HEK293 (cell line): ENCODE results near the gene TRABD.
A peak's percentile ranks its signal among the peaks of the same experiment; 100 is the strongest.
"Not testable (repeated sequence)": the region's sequence is repeated elsewhere in the genome, so short reads cannot be mapped to it uniquely, and the experiment has no call there.

Experiments used
- CTCF ChIA-PET: fragments of 350-600 bp; formaldehyde crosslinking; extraction: SDS; loops from one replicate; lab custom pipeline; 2021; ENCODE audit warnings: antibody characterized with exemption; lab: Yijun Ruan, JAX
- POLR2A ChIA-PET: fragments of 300-600 bp; formaldehyde crosslinking; extraction: SDS; loops from one replicate; lab custom pipeline; 2020; ENCODE audit warnings: antibody characterized with exemption, inconsistent platforms; lab: Yijun Ruan, JAX
- H3K27ac ChIP-seq: fragments of 200-500 bp; sonication (Bioruptor generic); 2 replicates; pipeline ENCODE4 v1.5.1; 2014; ENCODE audit warnings: low read depth, low read length, control low read depth, inconsistent platforms; ENCODE audit errors: extremely low read depth
- H3K36me3 ChIP-seq, 2 experiments: fragments of 200-500 bp in 1 of 2; sonication (Bioruptor generic) in 1 of 2; 1 replicate in 1 of 2; 2 replicates in 1 of 2; pipeline ENCODE4 v1.5.1; 2014 to 2017; ENCODE audit warnings: inconsistent platforms in 2 of 2, low read length in 2 of 2; ENCODE audit not compliant: control insufficient read depth in 2 of 2, insufficient read depth in 1 of 2
- H3K4me1 ChIP-seq: fragments of 200-500 bp; sonication (Bioruptor generic); 2 replicates; pipeline ENCODE4 v1.5.1; 2014; ENCODE audit warnings: mild to moderate bottlenecking, low read length, inconsistent platforms; ENCODE audit not compliant: control insufficient read depth, insufficient read depth
- H3K4me3 ChIP-seq: 2 replicates; pipeline ENCODE4 v1.5.1; 2011; ENCODE audit warnings: low read depth, mild to moderate bottlenecking, control low read depth, low read length, moderate library complexity
- H3K9me3 ChIP-seq: fragments of 200-500 bp; sonication (Bioruptor generic); 2 replicates; pipeline ENCODE4 v1.5.1; 2014; ENCODE audit warnings: low read depth, low read length, inconsistent platforms; ENCODE audit not compliant: control insufficient read depth, insufficient read depth
- BCL11A ChIP-seq: fragments of 450-650 bp; formaldehyde crosslinking; IDR thresholded peaks from 2 replicates; pipeline ENCODE4 v1.5.1; 2016; ENCODE audit warnings: low read depth, missing biosample characterization, missing genetic modification characterization
- KLF7 ChIP-seq: fragments of 450-650 bp; formaldehyde crosslinking; IDR thresholded peaks from 2 replicates; pipeline ENCODE4 v1.5.1; 2016; ENCODE audit warnings: missing biosample characterization, missing genetic modification characterization, borderline replicate concordance
- SETDB1 ChIP-seq: IDR thresholded peaks from one replicate; pipeline ENCODE4 v1.6.1; 2017; ENCODE audit warnings: mild to moderate bottlenecking, low read length, moderate library complexity, mixed read lengths; ENCODE audit not compliant: insufficient read length
- TCF7L2 ChIP-seq: IDR thresholded peaks from 2 replicates; pipeline ENCODE4 v1.6.1; 2011; ENCODE audit warnings: low read depth, mild to moderate bottlenecking, inconsistent platforms, low read length, moderate library complexity, borderline replicate concordance
- WT1 ChIP-seq: fragments of 450-650 bp; formaldehyde crosslinking; IDR thresholded peaks from 2 replicates; pipeline ENCODE4 v1.5.1; 2016; ENCODE audit warnings: missing biosample characterization, missing genetic modification characterization
- ZBTB48 ChIP-seq: fragments of 450-650 bp; formaldehyde crosslinking; IDR thresholded peaks from 2 replicates; pipeline ENCODE4 v1.5.1; 2016; ENCODE audit warnings: missing biosample characterization, missing genetic modification characterization
- ZBTB8A ChIP-seq: fragments of 450-650 bp; formaldehyde crosslinking; IDR thresholded peaks from 2 replicates; pipeline ENCODE4 v1.5.1; 2016; ENCODE audit warnings: missing biosample characterization, missing genetic modification characterization
- ZEB2 ChIP-seq: fragments of 450-650 bp; formaldehyde crosslinking; IDR thresholded peaks from 2 replicates; pipeline ENCODE4 v1.5.1; 2016; ENCODE audit warnings: missing biosample characterization, missing genetic modification characterization
- ZNF146 ChIP-seq: fragments of 450-650 bp; formaldehyde crosslinking; IDR thresholded peaks from 2 replicates; pipeline ENCODE4 v1.5.1; 2016; ENCODE audit warnings: missing biosample characterization, missing genetic modification characterization
- ZNF324 ChIP-seq: fragments of 450-650 bp; formaldehyde crosslinking; IDR thresholded peaks from 2 replicates; pipeline ENCODE4 v1.5.1; 2016; ENCODE audit warnings: missing biosample characterization, missing genetic modification characterization
- ZNF350 ChIP-seq: fragments of 450-650 bp; formaldehyde crosslinking; IDR thresholded peaks from 2 replicates; pipeline ENCODE4 v1.5.0; 2017; ENCODE audit warnings: missing biosample characterization, mild to moderate bottlenecking, missing genetic modification characterization
- ZNF555 ChIP-seq: fragments of 450-650 bp; formaldehyde crosslinking; conservative IDR thresholded peaks from 2 replicates; pipeline ENCODE4 v1.5.1; 2017; ENCODE audit warnings: missing biosample characterization, mild to moderate bottlenecking, missing genetic modification characterization, inconsistent platforms
- ZNF561 ChIP-seq: fragments of 450-650 bp; IDR thresholded peaks from 2 replicates; pipeline ENCODE4 v1.5.1; 2018; ENCODE audit warnings: missing biosample characterization, missing genetic modification characterization, borderline replicate concordance
- ZNF600 ChIP-seq: fragments of 450-650 bp; formaldehyde crosslinking; IDR thresholded peaks from 2 replicates; pipeline ENCODE4 v1.5.1; 2016; ENCODE audit warnings: missing biosample characterization, missing genetic modification characterization
- ZNF621 ChIP-seq: fragments of 450-650 bp; formaldehyde crosslinking; IDR thresholded peaks from 2 replicates; pipeline ENCODE4 v1.5.1; 2017; ENCODE audit warnings: missing biosample characterization, missing genetic modification characterization
- ZNF623 ChIP-seq: fragments of 450-650 bp; formaldehyde crosslinking; IDR thresholded peaks from 2 replicates; pipeline ENCODE4 v1.5.1; 2016; ENCODE audit warnings: missing biosample characterization, missing genetic modification characterization
- ZNF658 ChIP-seq: fragments of 450-650 bp; formaldehyde crosslinking; IDR thresholded peaks from 2 replicates; pipeline ENCODE4; 2016; ENCODE audit warnings: missing biosample characterization, missing genetic modification characterization
- ZNF747 ChIP-seq: fragments of 450-650 bp; formaldehyde crosslinking; IDR thresholded peaks from 2 replicates; pipeline ENCODE4 v1.5.1; 2016; ENCODE audit warnings: missing biosample characterization, missing genetic modification characterization
- ZNF792 ChIP-seq: fragments of 450-650 bp; formaldehyde crosslinking; IDR thresholded peaks from 2 replicates; pipeline ENCODE4 v1.5.1; 2016; ENCODE audit warnings: missing biosample characterization, missing genetic modification characterization
- TF ChIP-seq, protein P1 (sequence below): fragments of 450-650 bp; formaldehyde crosslinking; IDR thresholded peaks from 2 replicates; pipeline ENCODE4 v1.5.1; 2016; ENCODE audit warnings: missing biosample characterization, missing genetic modification characterization

The TRABD gene

DNA sequence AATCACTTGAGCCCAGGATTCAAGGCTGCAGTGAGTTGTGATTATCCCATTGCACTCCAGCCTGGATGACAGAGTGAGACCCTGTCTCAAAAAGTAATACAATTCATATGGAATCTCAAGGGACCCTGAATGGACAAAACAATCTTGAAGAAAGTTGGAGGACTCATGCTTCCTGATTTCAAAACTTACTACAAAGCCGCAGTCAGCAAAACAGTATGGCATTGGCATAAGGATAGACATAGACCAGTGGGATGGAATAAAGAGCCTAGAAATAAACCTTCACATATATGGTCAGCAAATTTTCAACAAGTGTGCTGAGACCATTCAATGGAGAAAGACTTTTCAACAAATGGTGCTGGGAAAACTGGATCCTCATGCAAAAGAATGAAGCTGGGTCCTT, 17.6 kb downstream of the TRABD start:
- no peaks in the 10 kb centered on the region for H3K9me3 ChIP-seq
- H3K27ac ChIP-seq: no peak overlapping the region
- peaks cover 20 to 64% of the 10 kb centered on the region in 2 experiments for H3K36me3 ChIP-seq
- no peak overlapping the region for H3K4me3 ChIP-seq
- peak; percentile 45 for TF ChIP-seq SETDB1
- no peak for TF ChIP-seq ZNF621 (tag by site-specific recombination)
- ChIA-PET POLR2A (no interaction called here), CTCF (interaction anchor here (1.3 to 1.5 kb wide), 2 partner anchors 54 to 273 kb away, joined by 6 to 8 read pairs; no protein-coding TSS in a partner anchor)
- peaks cover 5% of the 10 kb centered on the region; the same call in 1 of the 2 replicates for H3K4me1 ChIP-seq

DNA sequence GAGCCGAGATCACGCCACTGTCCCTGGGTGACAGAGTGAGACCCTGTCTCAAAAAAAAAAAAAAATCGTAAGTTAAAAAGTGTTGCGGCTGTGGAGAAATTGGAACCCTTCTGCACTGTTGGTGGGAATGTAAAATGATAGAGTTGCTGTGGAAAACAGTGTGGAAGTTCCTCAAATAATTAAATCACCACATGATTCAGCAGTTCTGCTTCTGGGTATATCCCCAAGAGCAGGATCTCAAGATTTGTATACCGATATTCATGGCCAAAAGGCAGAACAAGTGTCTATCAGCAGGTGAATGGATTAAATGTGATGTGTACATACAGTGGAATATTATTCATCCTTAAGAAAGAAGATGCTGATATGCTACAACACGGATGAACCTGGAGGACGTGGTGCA, 18.9 kb downstream of the TRABD start:
- Histone ChIP-seq H3K4me1 (peaks cover 5% of the 10 kb centered on the region; the same call in 1 of the 2 replicates), H3K4me3 (no peak overlapping the region), H3K9me3 (no peaks in the 10 kb centered on the region), H3K36me3 (peaks cover 20 to 62% of the 10 kb centered on the region in 2 experiments), H3K27ac (no peak overlapping the region)
- ChIA-PET CTCF (interaction anchor here (0.7 to 2.8 kb wide), 4 partner anchors 18 to 63 kb away, joined by 3 to 13 read pairs (median 5); no protein-coding TSS in a partner anchor), POLR2A (interaction anchor here (0.6 to 0.7 kb wide), 2 partner anchors 168 to 343 kb away, joined by 3 read pairs; no protein-coding TSS in a partner anchor)
- TF ChIP-seq SETDB1: peak; percentile 29
- no peak for TF ChIP-seq ZNF600 (tag by site-specific recombination)
- TF ChIP-seq KLF7 (tag by site-specific recombination): no peak

DNA sequence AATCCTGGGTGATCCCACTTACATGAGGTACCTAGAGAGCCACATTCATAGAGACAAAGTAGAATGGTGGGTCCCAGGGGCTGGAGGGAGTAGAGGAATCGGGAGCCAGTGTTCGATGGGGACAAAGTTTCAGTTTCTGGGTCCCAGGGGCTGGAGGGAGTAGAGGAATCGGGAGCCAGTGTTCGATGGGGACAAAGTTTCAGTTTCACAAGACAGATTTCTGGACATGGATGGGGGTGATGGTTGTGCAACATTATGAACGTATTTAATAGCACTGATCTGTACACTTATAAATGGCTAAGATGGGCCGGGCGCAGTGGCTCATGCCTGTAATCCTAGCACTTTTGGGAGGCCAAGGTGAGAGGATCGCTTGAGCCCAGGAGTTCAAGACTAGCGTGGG, 19.3 kb downstream of the TRABD start:
- POLR2A ChIA-PET: interaction anchor here (0.6 to 0.7 kb wide), 2 partner anchors 14 to 343 kb away, joined by 3 read pairs; no protein-coding TSS in a partner anchor
- not testable (repeated sequence) for H3K27ac ChIP-seq

GRCh38 chr22:50205781-50206569, 20.3 kb downstream of the TRABD start:
- ChIA-PET CTCF (interaction anchor here (0.7 to 2.8 kb wide), 8 partner anchors 16 to 254 kb away, joined by 3 to 13 read pairs (median 3); no protein-coding TSS in a partner anchor), POLR2A (interaction anchor here (0.7 to 1.0 kb wide), 2 partner anchors 13 to 57 kb away, joined by 3 to 4 read pairs; no protein-coding TSS in a partner anchor)
- TF ChIP-seq ZNF623 (tag by site-specific recombination) (peak; percentile 35; the same call in 1 of the 2 replicates), ZBTB48 (tag by site-specific recombination) (no peak)
- H3K9me3 ChIP-seq: no peaks in the 10 kb centered on the region
- H3K4me1 ChIP-seq: no peaks in the 10 kb centered on the region
- H3K27ac ChIP-seq: no peak overlapping the region
- no peak overlapping the region for H3K4me3 ChIP-seq
- peaks cover 20 to 73% of the 10 kb centered on the region in 2 experiments for H3K36me3 ChIP-seq

More for the DNA sequence above, 19.3 kb downstream of the TRABD start:
- not testable (repeated sequence) for H3K4me1 ChIP-seq, H3K9me3 ChIP-seq, H3K4me3 ChIP-seq
- peaks cover 20 to 63% of the 10 kb centered on the region in 2 experiments for H3K36me3 ChIP-seq
- CTCF ChIA-PET: interaction anchor here (1.1 to 2.8 kb wide), 2 partner anchors 56 to 63 kb away, joined by 3 to 13 read pairs; no protein-coding TSS in a partner anchor

- Histone ChIP-seq H3K27ac (no peak overlapping the region), H3K36me3 (peaks cover 24 to 78% of the 10 kb centered on the region in 2 experiments), H3K9me3 (no peaks in the 10 kb centered on the region), H3K4me3 (no peak overlapping the region), H3K4me1 (no peaks in the 10 kb centered on the region)
- CTCF ChIA-PET: interaction anchor here (0.7 to 2.8 kb wide), 9 partner anchors 15 to 254 kb away, joined by 3 to 13 read pairs (median 3); no protein-coding TSS in a partner anchor
- POLR2A ChIA-PET: interaction anchor here (1.0 kb wide), 1 partner anchor 58 kb away, joined by 4 read pairs; no protein-coding TSS in a partner anchor
- TF ChIP-seq ZNF324 (tag by site-specific recombination) (no peak), ZNF658 (tag by site-specific recombination) (no peak), ZNF747 (tag by site-specific recombination) (no peak), ZNF350 (tag by site-specific recombination) (no peak), TCF7L2 (no peak), ZNF555 (tag by site-specific recombination) (no peak), ZNF792 (tag by site-specific recombination) (no peak), ZBTB8A (tag by site-specific recombination) (peak; percentile 29; the same call in 1 of the 2 replicates), ZNF561 (tag by site-specific recombination) (no peak), ZNF146 (tag by site-specific recombination) (no peak), ZEB2 (tag by site-specific recombination) (no peak), BCL11A (no peak), WT1 (no peak)
- TF ChIP-seq, protein P1, sequence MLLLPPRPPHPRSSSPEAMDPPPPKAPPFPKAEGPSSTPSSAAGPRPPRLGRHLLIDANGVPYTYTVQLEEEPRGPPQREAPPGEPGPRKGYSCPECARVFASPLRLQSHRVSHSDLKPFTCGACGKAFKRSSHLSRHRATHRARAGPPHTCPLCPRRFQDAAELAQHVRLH (tag by site-specific recombination): no peak
Observed at GRCh38 chr22:50206599-50206998, 20.9 kb downstream of the TRABD start.
